Activated CD4-positive, alpha-beta T cell treated with anti-CD3 and anti-CD28 coated beads for 4 hours (primary cell): ENCODE data around the gene LCOR.
A peak's percentile ranks its signal among the peaks of the same experiment; 100 is the strongest.
"Not testable (repeated sequence)": the region's sequence is repeated elsewhere in the genome, so short reads cannot be mapped to it uniquely, and the experiment has no call there.

Experiments used
- DNase-seq, 2 donors: peaks; one replicate each; pipeline ENCODE4 v3.0.0-alpha.2; 2020

LCOR gene

GRCh38 chr10:97016728-97017473 lies 184.8 kb downstream of the LCOR start:
- no peak for DNase-seq

- no peak for DNase-seq
Measured at GRCh38 chr10:97017474-97017903, 185.4 kb downstream of the LCOR start.

GRCh38 chr10:97018251-97019212 lies 186.4 kb downstream of the LCOR start:
- no peak for DNase-seq

GRCh38 chr10:97019213-97019844 lies 187.2 kb downstream of the LCOR start:
- no peak for DNase-seq

- DNase-seq: no peak
Measured at GRCh38 chr10:97020452-97021400, 188.6 kb downstream of the LCOR start.

- no peak for DNase-seq
Measured at GRCh38 chr10:97022616-97023015, 190.5 kb downstream of the LCOR start.

- DNase-seq: no peak
Measured at GRCh38 chr10:97023401-97024167, 191.5 kb downstream of the LCOR start.

- no peak for DNase-seq
Measured at GRCh38 chr10:97024168-97025073, 192.3 kb downstream of the LCOR start.

- peak; percentile 44 to 53 for DNase-seq
Measured at GRCh38 chr10:97025613-97026242, 193.6 kb downstream of the LCOR start.

- DNase-seq: no peak
Measured at GRCh38 chr10:97028126-97028831, 196.2 kb downstream of the LCOR start.

- DNase-seq: no peak
Measured at GRCh38 chr10:97028832-97029178, 196.7 kb downstream of the LCOR start.

GRCh38 chr10:97029271-97029670 lies 197.2 kb downstream of the LCOR start:
- DNase-seq: no peak

- DNase-seq: no peak
Measured at GRCh38 chr10:97030894-97031293, 198.8 kb downstream of the LCOR start.

- DNase-seq: no peak
Measured at GRCh38 chr10:97031459-97031858, 199.4 kb downstream of the LCOR start.

GRCh38 chr10:97032624-97033023 lies 200.5 kb downstream of the LCOR start:
- DNase-seq: no peak

GRCh38 chr10:97033841-97034240 lies 201.7 kb downstream of the LCOR start:
- DNase-seq: not testable (repeated sequence)

- DNase-seq: no peak
Measured at GRCh38 chr10:97034301-97034700, 202.2 kb downstream of the LCOR start.

GRCh38 chr10:97034958-97035769 lies 203.1 kb downstream of the LCOR start:
- no peak for DNase-seq
